C4-2B (cell line): ENCODE measurements around the gene MED13L.

Experiments used
- CTCF ChIP-seq: fragments of 450-650 bp; conservative IDR thresholded peaks from 2 replicates; pipeline ENCODE4 v1.5.1; 2017; ENCODE audit warnings: mild to moderate bottlenecking
- ZFX ChIP-seq: fragments of 450-650 bp; IDR thresholded peaks from 2 replicates; pipeline ENCODE4 v1.6.1; 2017

DNA sequence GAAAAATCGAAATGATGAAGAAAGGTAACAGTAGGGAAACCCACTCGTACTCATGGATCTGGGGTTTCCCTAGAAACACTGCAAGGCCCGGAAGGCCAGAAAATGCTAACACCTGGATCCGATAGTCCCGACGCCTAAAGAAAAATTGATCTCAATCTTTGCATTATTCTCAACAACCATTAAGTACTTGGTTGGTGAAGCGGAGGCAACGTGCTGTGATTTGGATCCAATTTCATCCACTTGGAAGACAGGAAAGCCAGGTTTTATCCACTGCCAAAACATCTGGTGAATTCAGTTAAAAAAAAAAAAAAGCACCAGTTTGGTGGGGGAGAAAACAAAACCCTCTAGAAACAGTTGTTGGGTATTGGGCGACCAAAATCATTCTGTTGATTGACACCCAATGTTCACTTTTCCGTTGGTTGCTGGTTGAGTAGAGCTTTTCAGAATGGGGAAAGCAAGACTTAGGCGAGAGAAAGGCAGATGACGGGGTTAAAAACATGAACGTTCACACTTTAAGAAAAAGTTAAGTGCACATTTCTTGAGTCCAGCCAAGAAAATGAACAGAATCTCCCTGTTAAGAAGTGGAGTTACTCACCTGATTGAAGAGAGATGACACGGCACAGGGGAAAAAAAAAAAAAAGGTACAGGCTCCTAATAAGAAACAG is 41.9 kb upstream of the MED13L start:
- TF ChIP-seq CTCF (no peak), ZFX (no peak)
